HepG2 (cell line): ENCODE results near the gene ADGRB2. TPM values are rescaled to one million over a fixed set of nuclear protein-coding genes. Genes with fewer than 3 reads are reported as not detected.
A peak's percentile ranks its signal among the peaks of the same experiment; 100 is the strongest.

Source experiments
- AKAP8 ChIP-seq: sonication (generic); formaldehyde crosslinking; IDR thresholded peaks from 2 replicates; pipeline ENCODE4 v1.5.1; 2020; ENCODE audit warnings: mild to moderate bottlenecking, missing genetic modification reagents
- CBFB ChIP-seq: sonication (generic); formaldehyde crosslinking; IDR thresholded peaks from 2 replicates; pipeline ENCODE4 v1.4.0; 2020; ENCODE audit warnings: missing genetic modification reagents
- CBX1 ChIP-seq: IDR thresholded peaks from one replicate; pipeline ENCODE4 v1.6.1; 2016; ENCODE audit warnings: antibody characterized with exemption, low read depth
- ERF ChIP-seq: IDR thresholded peaks from 2 replicates; pipeline ENCODE4 v1.6.1; 2018; ENCODE audit warnings: missing biosample characterization, missing genetic modification reagents
- ETV5 ChIP-seq: IDR thresholded peaks from 2 replicates; pipeline ENCODE4 v1.6.1; 2018; ENCODE audit warnings: missing biosample characterization, missing genetic modification reagents, inconsistent platforms, borderline replicate concordance
- FOXC1 ChIP-seq: sonication (generic); formaldehyde crosslinking; IDR thresholded peaks from 2 replicates; pipeline ENCODE4 v1.8.0; 2022; ENCODE audit warnings: mild to moderate bottlenecking, missing genetic modification reagents, borderline replicate concordance
- HES4 ChIP-seq: sonication (generic); formaldehyde crosslinking; IDR thresholded peaks from 2 replicates; pipeline ENCODE4 v1.9.0; 2021; ENCODE audit warnings: mild to moderate bottlenecking, missing genetic modification reagents, borderline replicate concordance
- HMG20B ChIP-seq: conservative IDR thresholded peaks from 2 replicates; pipeline ENCODE4 v1.6.1; 2016; ENCODE audit warnings: missing genetic modification reagents, missing compliant biosample characterization
- ISL2 ChIP-seq: sonication (generic); formaldehyde crosslinking; IDR thresholded peaks from 2 replicates; pipeline ENCODE4 v1.5.0; 2020; ENCODE audit warnings: missing genetic modification reagents
- MTA3 ChIP-seq: sonication (generic); formaldehyde crosslinking; IDR thresholded peaks from 2 replicates; pipeline ENCODE4 v1.4.0; 2020; ENCODE audit warnings: missing genetic modification reagents
- MZF1 ChIP-seq: sonication (generic); formaldehyde crosslinking; IDR thresholded peaks from 2 replicates; pipeline ENCODE4 v1.8.1; 2023; ENCODE audit warnings: mild to moderate bottlenecking, missing genetic modification reagents, borderline replicate concordance
- NCOR1 ChIP-seq: fragments of 200-600 bp; sonication (generic); IDR thresholded peaks from 2 replicates; pipeline ENCODE4 v1.7.0; 2017; ENCODE audit warnings: antibody characterized with exemption, low read length, borderline replicate concordance
- NFYC ChIP-seq: IDR thresholded peaks from 2 replicates; pipeline ENCODE4 v1.6.1; 2016; ENCODE audit warnings: missing genetic modification reagents, missing compliant biosample characterization
- RAD51 ChIP-seq: fragments of 450-650 bp; IDR thresholded peaks from 2 replicates; pipeline ENCODE4 v1.6.1; 2016; ENCODE audit warnings: borderline replicate concordance
- SNRNP70 ChIP-seq: fragments of 200-400 bp; formaldehyde crosslinking; IDR thresholded peaks from 2 replicates; pipeline ENCODE4 v1.6.1; 2017; ENCODE audit warnings: mild to moderate bottlenecking, low read depth, low read length, moderate library complexity
- SP2 ChIP-seq: sonication (generic); formaldehyde crosslinking; IDR thresholded peaks from 2 replicates; pipeline ENCODE4 v1.5.1; 2020; ENCODE audit warnings: mild to moderate bottlenecking, missing genetic modification reagents
- STAT5B ChIP-seq: sonication (generic); formaldehyde crosslinking; IDR thresholded peaks from 2 replicates; pipeline ENCODE4 v1.4.0; 2020; ENCODE audit warnings: missing genetic modification reagents
- ZNF121 ChIP-seq: sonication (generic); formaldehyde crosslinking; IDR thresholded peaks from 2 replicates; pipeline ENCODE4 v1.5.0; 2020; ENCODE audit warnings: mild to moderate bottlenecking, missing genetic modification reagents
- ZNF280B ChIP-seq: sonication (generic); formaldehyde crosslinking; IDR thresholded peaks from 2 replicates; pipeline ENCODE4 v1.5.0; 2020; ENCODE audit warnings: missing genetic modification reagents, mild to moderate bottlenecking, borderline replicate concordance
- ZNF572 ChIP-seq: sonication (generic); formaldehyde crosslinking; IDR thresholded peaks from 2 replicates; pipeline ENCODE4 v1.5.1; 2020; ENCODE audit warnings: mild to moderate bottlenecking, missing genetic modification reagents
- ZNF577 ChIP-seq: sonication (generic); formaldehyde crosslinking; IDR thresholded peaks from 2 replicates; pipeline ENCODE4 v1.4.0; 2020; ENCODE audit warnings: mild to moderate bottlenecking, low read depth, missing genetic modification reagents, borderline replicate concordance
- ZNF598 ChIP-seq: sonication (generic); formaldehyde crosslinking; IDR thresholded peaks from 2 replicates; pipeline ENCODE4 v1.5.1; 2020; ENCODE audit warnings: mild to moderate bottlenecking, missing genetic modification reagents, borderline replicate concordance
- ZNF746 ChIP-seq: sonication (generic); formaldehyde crosslinking; IDR thresholded peaks from 2 replicates; pipeline ENCODE4 v1.8.0; 2022; ENCODE audit warnings: mild to moderate bottlenecking, missing genetic modification reagents
- ZNF772 ChIP-seq: sonication (generic); formaldehyde crosslinking; IDR thresholded peaks from 2 replicates; pipeline ENCODE4 v1.5.0; 2020; ENCODE audit warnings: mild to moderate bottlenecking, missing genetic modification reagents
- ZNF816 ChIP-seq: sonication (generic); formaldehyde crosslinking; IDR thresholded peaks from 2 replicates; pipeline ENCODE4 v1.8.0; 2022; ENCODE audit warnings: missing genetic modification reagents, mild to moderate bottlenecking, borderline replicate concordance
- polyA plus RNA-seq, 8 experiments: library from polyadenylated mRNA; depleted of rRNA in 3 of 8; stranded (reverse) in 7 of 8; unstranded in 1 of 8; fragments of >200 nt; fragmentation: Illumina TruSeq in 4 of 8; extraction: Trizol in 4 of 8; gene quantifications; 2 replicates each; pipeline versions ENCODE4 v1.2.1 to v1.2.3, GENCODE V29; 2011 to 2016; ENCODE audit warnings: low read depth in 4 of 8, missing spikeins in 1 of 8, mixed read lengths in 1 of 8; ENCODE audit not compliant: insufficient read depth in 1 of 8
- total RNA-seq, 5 experiments: library from RNA; depleted of rRNA; stranded (reverse); fragments of >200 nt; fragmentation: Illumina TruSeq; extraction: Trizol; gene quantifications; 2 replicates each; pipeline ENCODE4 v1.2.3, GENCODE V29; 2016; ENCODE audit warnings: low read depth in 1 of 5
- TF ChIP-seq, protein P1 (sequence below): sonication (generic); formaldehyde crosslinking; IDR thresholded peaks from 2 replicates; pipeline ENCODE4 v1.4.0; 2020; ENCODE audit warnings: missing genetic modification reagents
- TF ChIP-seq, protein P2 (sequence below): sonication (generic); formaldehyde crosslinking; IDR thresholded peaks from 2 replicates; pipeline ENCODE4 v1.5.0; 2020; ENCODE audit warnings: missing genetic modification reagents

Gene ADGRB2
- total and polyA plus RNA-seq, 2 of the 13 experiments (the other 11 are each of a cell fraction or from before 2014, with no cell fraction given) = 0.03 to 0.09 TPM

DNA sequence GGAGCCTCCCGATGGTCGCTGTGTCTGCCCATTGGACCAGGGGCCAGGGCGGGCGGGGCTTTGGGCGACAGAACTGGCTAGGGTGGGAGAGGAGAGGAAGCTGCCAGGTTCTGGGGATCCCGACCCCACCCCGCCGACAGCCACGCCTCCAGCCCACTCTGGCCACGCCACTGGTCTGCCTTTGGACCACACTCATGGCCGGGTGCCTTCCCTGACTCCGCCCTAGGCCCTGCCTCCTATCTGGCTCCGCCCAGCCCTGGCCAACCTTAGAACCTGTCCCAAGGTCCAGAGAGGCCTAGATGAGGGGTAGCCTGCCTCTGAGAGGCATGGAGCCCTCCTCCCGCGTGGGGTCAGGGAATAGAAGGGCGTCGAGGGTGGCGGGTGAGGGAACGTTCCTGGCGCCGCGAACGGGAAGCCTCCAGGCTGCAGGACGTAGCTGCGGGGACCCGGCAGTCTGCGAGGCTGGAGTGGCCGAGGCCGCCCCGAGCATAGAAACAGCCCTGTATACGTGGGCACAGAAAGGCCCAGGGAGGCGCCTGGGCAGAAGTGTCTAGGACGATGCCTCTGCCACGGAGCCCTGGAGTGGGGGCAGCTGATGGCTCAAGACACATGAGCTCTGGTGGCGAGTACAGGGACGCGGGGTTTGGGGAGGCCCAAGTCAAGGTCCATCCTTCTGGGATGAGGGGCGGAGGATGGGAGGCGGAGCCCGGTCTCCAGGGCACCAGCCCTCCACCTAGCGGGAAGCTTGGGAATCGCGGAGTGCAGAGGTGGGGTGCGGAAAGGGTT is 48.9 kb downstream of the ADGRB2 start (continued):
- 0 out of 2 replicates have a peak, but pooled peaks have one; percentile 28 for TF ChIP-seq ZNF572 (CRISPR knock-in tag)
- TF ChIP-seq STAT5B (CRISPR knock-in tag) = no peak; the same call in 1 of the 2 replicates
- TF ChIP-seq, protein P1, sequence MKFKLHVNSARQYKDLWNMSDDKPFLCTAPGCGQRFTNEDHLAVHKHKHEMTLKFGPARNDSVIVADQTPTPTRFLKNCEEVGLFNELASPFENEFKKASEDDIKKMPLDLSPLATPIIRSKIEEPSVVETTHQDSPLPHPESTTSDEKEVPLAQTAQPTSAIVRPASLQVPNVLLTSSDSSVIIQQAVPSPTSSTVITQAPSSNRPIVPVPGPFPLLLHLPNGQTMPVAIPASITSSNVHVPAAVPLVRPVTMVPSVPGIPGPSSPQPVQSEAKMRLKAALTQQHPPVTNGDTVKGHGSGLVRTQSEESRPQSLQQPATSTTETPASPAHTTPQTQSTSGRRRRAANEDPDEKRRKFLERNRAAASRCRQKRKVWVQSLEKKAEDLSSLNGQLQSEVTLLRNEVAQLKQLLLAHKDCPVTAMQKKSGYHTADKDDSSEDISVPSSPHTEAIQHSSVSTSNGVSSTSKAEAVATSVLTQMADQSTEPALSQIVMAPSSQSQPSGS (CRISPR knock-in tag) = no peak
- TF ChIP-seq ZNF816 = no peak
- 0 out of 2 replicates have a peak, but pooled peaks have one; percentile 34 for TF ChIP-seq ZNF746 (CRISPR knock-in tag)
- TF ChIP-seq RAD51 = no peak
- peak; percentile 84 for TF ChIP-seq ERF
- TF ChIP-seq NFYC (CRISPR knock-in tag) = peak; percentile 44
- no peak; the same call in 1 of the 2 replicates for TF ChIP-seq ETV5 (CRISPR knock-in tag)
- TF ChIP-seq NCOR1 = peak; percentile 65
- no peak for TF ChIP-seq ZNF121 (CRISPR knock-in tag)
- TF ChIP-seq CBFB (CRISPR knock-in tag) = no peak
- TF ChIP-seq AKAP8 (CRISPR knock-in tag) = no peak
- no peak for TF ChIP-seq SNRNP70
- TF ChIP-seq FOXC1 (CRISPR knock-in tag) = peak; percentile 67; the same call in 1 of the 2 replicates
- no peak for TF ChIP-seq MZF1 (CRISPR knock-in tag)
- TF ChIP-seq HMG20B (CRISPR knock-in tag) = 0 out of 2 replicates have a peak, but pooled peaks have one; percentile 11
- peak; percentile 69 for TF ChIP-seq ISL2
- TF ChIP-seq CBX1 = no peak
- TF ChIP-seq, protein P2, sequence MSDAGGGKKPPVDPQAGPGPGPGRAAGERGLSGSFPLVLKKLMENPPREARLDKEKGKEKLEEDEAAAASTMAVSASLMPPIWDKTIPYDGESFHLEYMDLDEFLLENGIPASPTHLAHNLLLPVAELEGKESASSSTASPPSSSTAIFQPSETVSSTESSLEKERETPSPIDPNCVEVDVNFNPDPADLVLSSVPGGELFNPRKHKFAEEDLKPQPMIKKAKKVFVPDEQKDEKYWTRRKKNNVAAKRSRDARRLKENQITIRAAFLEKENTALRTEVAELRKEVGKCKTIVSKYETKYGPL (CRISPR knock-in tag) = no peak
- TF ChIP-seq ZNF598 (CRISPR knock-in tag) = no peak; the same call in 1 of the 2 replicates
- peak; percentile 63; the same call in 1 of the 2 replicates for TF ChIP-seq HES4 (CRISPR knock-in tag)
- TF ChIP-seq ZNF577 (CRISPR knock-in tag) = no peak
- TF ChIP-seq ZNF280B (CRISPR knock-in tag) = peak; percentile 91
- TF ChIP-seq ZNF772 (CRISPR knock-in tag) = no peak
- TF ChIP-seq MTA3 = no peak
- TF ChIP-seq SP2 (CRISPR knock-in tag) = no peak
